Adrenal gland (tissue), 12 donors: ENCODE results near the gene MXRA8. TPM values are rescaled to one million over a fixed set of nuclear protein-coding genes. Genes with fewer than 3 reads are reported as not detected.

ENCODE experiments used
- DNase-seq, 7 donors: peaks; one replicate each; pipeline ENCODE4 v3.0.0-alpha.2; 2019 to 2020
- H3K27ac ChIP-seq, 5 donors: fragments of 200-600 bp; sonication (generic) in 4 of 5; 1 replicate in 3 of 5; 2 replicates in 2 of 5; pipeline versions ENCODE4 v1.5.1 to v1.8.0; 2016 to 2020; ENCODE audit warnings: mild to moderate bottlenecking in 1 of 5
- H3K27me3 ChIP-seq: fragments of 200-600 bp; 2 replicates; pipeline ENCODE4 v1.8.0; 2021
- H3K36me3 ChIP-seq, 2 donors: fragments of 200-600 bp; replicated peaks in 1 of 2; 1 replicate in 1 of 2; 2 replicates in 1 of 2; pipeline versions ENCODE4 v1.5.1 to v1.8.0; 2018 to 2022
- H3K4me1 ChIP-seq, 2 donors: fragments of 200-600 bp; replicated peaks in 1 of 2; 1 replicate in 1 of 2; 2 replicates in 1 of 2; pipeline versions ENCODE4 v1.5.1 to v1.8.0; 2018 to 2021
- H3K4me3 ChIP-seq, 4 donors: fragments of 200-600 bp; sonication (generic) in 3 of 4; one replicate each; pipeline ENCODE4 v1.5.1; 2016 to 2018
- H3K9me3 ChIP-seq, 3 donors: fragments of 200-600 bp; sonication (generic) in 1 of 3; replicated peaks in 1 of 3; 1 replicate in 2 of 3; 2 replicates in 1 of 3; pipeline versions ENCODE4 v1.5.1 to v1.8.0; 2016 to 2021
- CTCF ChIP-seq, 6 experiments: fragments of 450-650 bp in 4 of 6; fragments of 200-600 bp in 2 of 6; sonication (generic) in 1 of 6; IDR thresholded peaks; 1 replicate in 5 of 6; 2 replicates in 1 of 6; pipeline versions ENCODE4 v1.5.1 to v1.8.0; 2016 to 2021; ENCODE audit warnings: antibody characterized with exemption in 6 of 6, mild to moderate bottlenecking in 2 of 6, moderate library complexity in 1 of 6
- POLR2A ChIP-seq, 2 donors: fragments of 450-650 bp; IDR thresholded peaks; one replicate each; pipeline ENCODE4 v1.6.1; 2017; ENCODE audit warnings: antibody characterized with exemption in 2 of 2, mild to moderate bottlenecking in 2 of 2, moderate library complexity in 1 of 2
- WGBS, 4 donors: extraction: QIAGEN DNeasy Blood & Tissue Kit in 2 of 4; methylation state at CpG; one replicate each; pipeline versions ENCODE4 v1.1.5 to v1.1.7; 2013 to 2017; 5-methylcytosine and 5-hydroxymethylcytosine counted together
- intact Hi-C, 2 donors: fragments of 100-400 bp; cut with DNase I; formaldehyde crosslinking; loops; one replicate each; pipeline versions ENCODE4 v1.14.1 to v1.15.0; 2022 to 2023
- polyA plus RNA-seq, 3 donors: library from polyadenylated mRNA; stranded (reverse); fragments of 200-250 nt in 2 of 3; fragments of 350-450 nt in 1 of 3; fragmentation: Illumina TruSeq in 1 of 3; extraction: RNeasy Lipid Tissue Mini Kit (QIAGEN cat#74804) in 1 of 3; gene quantifications; one replicate each; pipeline ENCODE4 v1.2.3, GENCODE V29; 2013 to 2014
- total RNA-seq, 9 donors: library from RNA; depleted of rRNA in 4 of 9; stranded (reverse); fragments of >200 nt in 4 of 9; fragments of 120-200 nt in 1 of 9; fragmentation: NEBNext Ultra II Directional in 1 of 9; extraction: Animal tissue kit (Norgen Biotek cat#: 25700) in 1 of 9; gene quantifications; one replicate each; pipeline versions ENCODE4 v1.1.0 to v1.2.4, GENCODE V29; 2013 to 2023
- donor health status: healthy with polysubstance abuse.
- donor health status: Bipolar disorder and iron deficiency.
- donor health status: DM: yes; HTN: yes; CAD: no.
- donor health status: DM: no; HTN: no; CAD: no.
- donor health status: DM: no; HTN: no; CAD: no.
- donor health status: DM: yes; HTN: yes; CAD: no.

The MXRA8 gene
- total and polyA plus RNA-seq, 12 donors, result 8.4 to 104 (median 46.6) TPM

- Histone ChIP-seq H3K9me3 (no peaks in the 10 kb centered on the region), H3K27ac (no peak overlapping the region), H3K36me3 (peaks cover 0 to 65% of the 10 kb centered on the region in 2 donors), H3K4me1 (peaks cover 20 to 22% of the 10 kb centered on the region in 2 donors), H3K27me3 (no peaks in the 10 kb centered on the region), H3K4me3 (no peak overlapping the region)
- TF ChIP-seq POLR2A (IDR thresholded peaks at IDR 0.05), result no peak
- no peak for TF ChIP-seq CTCF (IDR thresholded peaks at IDR 0.05)
- WGBS, 4 donors, result 81 to 90% (median 87%) methylated on average over 18 to 37 of the region's 37 CpGs
- no peak for DNase-seq
- intact Hi-C loops, result no loop called here
Measured at GRCh38 chr1:1313500-1314236, 44.7 kb downstream of the MXRA8 start.

GRCh38 chr1:1312450-1313314 lies 45.7 kb downstream of the MXRA8 start:
- intact Hi-C loops, result no loop called here
- 90 to 93% (median 91%) methylated on average over 22 to 49 of the region's 49 CpGs for WGBS, 4 donors
- no peak for DNase-seq
- Histone ChIP-seq H3K36me3 (peaks cover 0 to 64% of the 10 kb centered on the region in 2 donors), H3K4me1 (peaks cover 10 to 12% of the 10 kb centered on the region in 2 donors), H3K27ac (no peak overlapping the region), H3K4me3 (no peak overlapping the region), H3K9me3 (no peaks in the 10 kb centered on the region), H3K27me3 (no peaks in the 10 kb centered on the region)
- TF ChIP-seq CTCF (IDR thresholded peaks at IDR 0.05) (no peak), POLR2A (IDR thresholded peaks at IDR 0.05) (no peak)

GRCh38 chr1:1311107-1312104 lies 46.9 kb downstream of the MXRA8 start:
- H3K27ac ChIP-seq, result no peak overlapping the region
- intact Hi-C loops, result no loop called here
- WGBS, 4 donors, result 81 to 92% (median 90%) methylated on average over 8 to 22 of the region's 22 CpGs
- H3K27me3 ChIP-seq, result no peaks in the 10 kb centered on the region
- H3K4me3 ChIP-seq, result no peak overlapping the region
- peaks cover 18 to 19% of the 10 kb centered on the region in 2 donors for H3K4me1 ChIP-seq
- no peak for TF ChIP-seq POLR2A (IDR thresholded peaks at IDR 0.05)
- no peak for TF ChIP-seq CTCF (IDR thresholded peaks at IDR 0.05)
- peaks cover 0 to 60% of the 10 kb centered on the region in 2 donors for H3K36me3 ChIP-seq
- no peaks in the 10 kb centered on the region for H3K9me3 ChIP-seq
- DNase-seq, result no peak
